DOHH2 (cell line): ENCODE data around the gene SPTBN1.
A peak's percentile ranks its signal among the peaks of the same experiment; 100 is the strongest.

Experiments used
- H3F3A ChIP-seq: fragments of 200-600 bp; sonication (generic), shearing (Covaris generic); 2 replicates; pipeline ENCODE4 v1.6.0; 2016; ENCODE audit warnings: antibody characterized with exemption, mild to moderate bottlenecking; ENCODE audit not compliant: control insufficient read depth, insufficient read depth
- H3K27ac ChIP-seq: fragments of 200-600 bp; sonication (generic); 2 replicates; pipeline ENCODE4 v1.5.1; 2014; ENCODE audit warnings: low read depth, mild to moderate bottlenecking, low read length, moderate library complexity
- H3K27me3 ChIP-seq: fragments of 200-600 bp; sonication (generic); 2 replicates; pipeline ENCODE4 v1.6.1; 2014; ENCODE audit warnings: mild to moderate bottlenecking, low read length, mixed read lengths; ENCODE audit not compliant: control insufficient read depth
- H3K36me3 ChIP-seq: fragments of 200-600 bp; sonication (generic); 2 replicates; pipeline ENCODE4 v1.6.1; 2014; ENCODE audit warnings: mild to moderate bottlenecking, low read length, moderate library complexity, mixed read lengths; ENCODE audit not compliant: control insufficient read depth
- H3K4me1 ChIP-seq: fragments of 200-600 bp; sonication (generic); 2 replicates; pipeline ENCODE4 v1.6.1; 2014; ENCODE audit warnings: mild to moderate bottlenecking, low read length, mixed read lengths; ENCODE audit not compliant: control insufficient read depth
- H3K4me2 ChIP-seq: fragments of 200-600 bp; sonication (generic); 2 replicates; pipeline ENCODE4 v1.6.0; 2014; ENCODE audit warnings: mild to moderate bottlenecking, low read length, moderate library complexity
- H3K4me3 ChIP-seq: fragments of 200-600 bp; sonication (generic); 2 replicates; pipeline ENCODE4 v1.5.1; 2014; ENCODE audit warnings: mild to moderate bottlenecking, low read length, mixed read lengths
- H3K79me2 ChIP-seq: fragments of 200-600 bp; sonication (generic); 2 replicates; pipeline ENCODE4 v1.6.1; 2014; ENCODE audit warnings: mild to moderate bottlenecking, low read length, mixed read lengths; ENCODE audit not compliant: control insufficient read depth
- H3K9me2 ChIP-seq: fragments of 200-600 bp; sonication (generic); replicated peaks from 2 replicates; pipeline ENCODE4 v1.6.1; 2014; ENCODE audit warnings: mild to moderate bottlenecking, low read length, mixed read lengths; ENCODE audit not compliant: control insufficient read depth
- H3K9me3 ChIP-seq: fragments of 200-600 bp; sonication (generic); 2 replicates; pipeline ENCODE4 v1.6.1; 2014; ENCODE audit warnings: antibody characterized with exemption, low read length, mixed read lengths; ENCODE audit not compliant: control insufficient read depth, insufficient read depth
- H4K20me1 ChIP-seq: fragments of 200-600 bp; sonication (generic); 2 replicates; pipeline ENCODE4 v1.6.0; 2014; ENCODE audit warnings: low read depth, mild to moderate bottlenecking, antibody characterized with exemption, low read length, moderate library complexity; ENCODE audit not compliant: control insufficient read depth, insufficient read depth
- CTCF ChIP-seq: fragments of 200-600 bp; sonication (generic); IDR thresholded peaks from one replicate; pipeline ENCODE4 v1.5.1; 2014; ENCODE audit warnings: antibody characterized with exemption, mild to moderate bottlenecking, low read depth, low read length; ENCODE audit not compliant: poor library complexity, severe bottlenecking
- EZH2phosphoT487 ChIP-seq: fragments of 200-600 bp; sonication (generic); IDR thresholded peaks from 2 replicates; pipeline ENCODE4 v1.6.1; 2017; ENCODE audit warnings: borderline replicate concordance, mild to moderate bottlenecking, antibody characterized with exemption, low read length, moderate library complexity, mixed read lengths

The SPTBN1 gene

GRCh38 chr2:54671875-54672589 is 215.9 kb downstream of the SPTBN1 start:
- H3K9me3 ChIP-seq, result no peaks in the 10 kb centered on the region
- TF ChIP-seq EZH2phosphoT487 (no peak), CTCF (no peak)
- no peaks in the 10 kb centered on the region for H3K79me2 ChIP-seq
- H3K27ac ChIP-seq, result no peak overlapping the region
- no peak overlapping the region for H3K4me2 ChIP-seq
- H3K4me3 ChIP-seq, result no peak overlapping the region
- peaks cover 12% of the 10 kb centered on the region for H3K4me1 ChIP-seq
- H4K20me1 ChIP-seq, result no peaks in the 10 kb centered on the region
- no peaks in the 10 kb centered on the region for H3K36me3 ChIP-seq
- 0 out of 2 replicates have a peak, but pooled peaks cover 3% of the 10 kb centered on the region for H3K27me3 ChIP-seq
- no peaks in the 10 kb centered on the region for H3F3A ChIP-seq
- no peaks in the 10 kb centered on the region for H3K9me2 ChIP-seq

GRCh38 chr2:54672590-54673456 is 216.7 kb downstream of the SPTBN1 start:
- H3K4me2 ChIP-seq, result peak overlapping the region; percentile 27
- H3F3A ChIP-seq, result no peaks in the 10 kb centered on the region
- H3K36me3 ChIP-seq, result no peaks in the 10 kb centered on the region

GRCh38 chr2:54673501-54673998 is 217.4 kb downstream of the SPTBN1 start:
- H3K4me3 ChIP-seq, result no peak overlapping the region
- H3K27ac ChIP-seq, result no peak overlapping the region
- TF ChIP-seq EZH2phosphoT487 (no peak), CTCF (no peak)
- H3F3A ChIP-seq, result no peaks in the 10 kb centered on the region
- H4K20me1 ChIP-seq, result no peaks in the 10 kb centered on the region
- H3K4me1 ChIP-seq, result peaks cover 16% of the 10 kb centered on the region
- no peaks in the 10 kb centered on the region for H3K36me3 ChIP-seq
- no peaks in the 10 kb centered on the region for H3K9me2 ChIP-seq
- peak overlapping the region; percentile 27 for H3K4me2 ChIP-seq
- no peaks in the 10 kb centered on the region for H3K79me2 ChIP-seq
- H3K27me3 ChIP-seq, result 0 out of 2 replicates have a peak, but pooled peaks cover 3% of the 10 kb centered on the region
- no peaks in the 10 kb centered on the region for H3K9me3 ChIP-seq

More at GRCh38 chr2:54672590-54673456, 216.7 kb downstream of the SPTBN1 start:
- Histone ChIP-seq H3K4me1 (peaks cover 12% of the 10 kb centered on the region), H3K4me3 (no peak overlapping the region), H3K27ac (no peak overlapping the region), H3K79me2 (no peaks in the 10 kb centered on the region), H4K20me1 (no peaks in the 10 kb centered on the region), H3K9me2 (no peaks in the 10 kb centered on the region), H3K9me3 (no peaks in the 10 kb centered on the region), H3K27me3 (0 out of 2 replicates have a peak, but pooled peaks cover 3% of the 10 kb centered on the region)
- no peak for TF ChIP-seq EZH2phosphoT487
- TF ChIP-seq CTCF, result no peak
